GM10266 (cell line): ENCODE data around the gene NUBPL.

Experiments used
- DNase-seq: peaks from one replicate; pipeline ENCODE4 v3.0.0; 2012; ENCODE audit errors: extremely low spot score
- CTCF ChIP-seq: IDR thresholded peaks from 2 replicates; pipeline ENCODE4 v1.5.1; 2012; ENCODE audit warnings: mild to moderate bottlenecking, low read depth; ENCODE audit not compliant: control insufficient read depth, insufficient read depth; ENCODE audit errors: missing control alignments

NUBPL gene

GRCh38 chr14:31895646-31896045 lies 334.4 kb downstream of the NUBPL start:
- no peak for DNase-seq
- no peak for TF ChIP-seq CTCF

- no peak for DNase-seq
- no peak for TF ChIP-seq CTCF
Observed at GRCh38 chr14:31897581-31898186, 336.5 kb downstream of the NUBPL start.

GRCh38 chr14:31898838-31899528 lies 337.8 kb downstream of the NUBPL start:
- TF ChIP-seq CTCF, result no peak
- DNase-seq, result no peak

- no peak for DNase-seq
- no peak for TF ChIP-seq CTCF
Observed at GRCh38 chr14:31902002-31902401, 340.8 kb downstream of the NUBPL start.

- DNase-seq, result no peak
- TF ChIP-seq CTCF, result no peak
Observed at GRCh38 chr14:31902945-31903646, 341.9 kb downstream of the NUBPL start.

GRCh38 chr14:31909977-31910376 lies 348.8 kb downstream of the NUBPL start:
- no peak for TF ChIP-seq CTCF
- no peak for DNase-seq
